HepG2 (cell line): ENCODE results near the gene NRSN2. TPM values are rescaled to one million over a fixed set of nuclear protein-coding genes. Genes with fewer than 3 reads are reported as not detected.

ENCODE experiments used
- CENPT ChIP-seq: sonication (generic); formaldehyde crosslinking; IDR thresholded peaks from 2 replicates; pipeline ENCODE4 v1.8.0; 2022; ENCODE audit warnings: low read depth, mild to moderate bottlenecking, moderate library complexity, missing genetic modification reagents
- MIER2 ChIP-seq: IDR thresholded peaks from 2 replicates; pipeline ENCODE4 v1.6.1; 2016; ENCODE audit warnings: missing biosample characterization, missing genetic modification reagents
- NBN ChIP-seq: fragments of 450-650 bp; conservative IDR thresholded peaks from 2 replicates; pipeline ENCODE4 v1.6.1; 2017
- RFX1 ChIP-seq: fragments of 450-650 bp; IDR thresholded peaks from 2 replicates; pipeline ENCODE4 v1.6.1; 2017
- THAP11 ChIP-seq: IDR thresholded peaks from 2 replicates; pipeline ENCODE4 v1.6.1; 2016; ENCODE audit warnings: missing biosample characterization, missing genetic modification reagents
- XBP1 ChIP-seq: sonication (generic); formaldehyde crosslinking; IDR thresholded peaks from 2 replicates; pipeline ENCODE4 v1.5.0; 2020; ENCODE audit warnings: missing genetic modification reagents
- ZFAT ChIP-seq: sonication (generic); formaldehyde crosslinking; conservative IDR thresholded peaks from 2 replicates; pipeline ENCODE4 v1.8.1; 2023; ENCODE audit warnings: missing genetic modification reagents, inconsistent platforms
- ZNF3 ChIP-seq: IDR thresholded peaks from 2 replicates; pipeline ENCODE4 v1.7.0; 2017; ENCODE audit warnings: inconsistent platforms
- ZNF335 ChIP-seq: sonication (generic); formaldehyde crosslinking; IDR thresholded peaks from 2 replicates; pipeline ENCODE4 v1.4.0; 2020; ENCODE audit warnings: missing genetic modification reagents
- ZNF33B ChIP-seq: sonication (generic); formaldehyde crosslinking; IDR thresholded peaks from 2 replicates; pipeline ENCODE4 v1.5.1; 2020; ENCODE audit warnings: mild to moderate bottlenecking, missing genetic modification reagents
- ZNF501 ChIP-seq: sonication (generic); formaldehyde crosslinking; IDR thresholded peaks from 2 replicates; pipeline ENCODE4 v1.5.1; 2020; ENCODE audit warnings: mild to moderate bottlenecking, moderate library complexity, missing genetic modification reagents
- ZNF558 ChIP-seq: sonication (generic); formaldehyde crosslinking; IDR thresholded peaks from 2 replicates; pipeline ENCODE4 v1.9.0; 2022; ENCODE audit warnings: mild to moderate bottlenecking, missing genetic modification reagents, borderline replicate concordance
- ZNF570 ChIP-seq: sonication (generic); formaldehyde crosslinking; IDR thresholded peaks from 2 replicates; pipeline ENCODE4 v1.4.0; 2020; ENCODE audit warnings: mild to moderate bottlenecking, missing genetic modification reagents, borderline replicate concordance
- ZNF607 ChIP-seq: sonication (generic); formaldehyde crosslinking; IDR thresholded peaks from 2 replicates; pipeline ENCODE4 v1.5.1; 2020; ENCODE audit warnings: missing genetic modification reagents, mild to moderate bottlenecking, borderline replicate concordance
- ZNF660 ChIP-seq: sonication (generic); formaldehyde crosslinking; IDR thresholded peaks from 2 replicates; pipeline ENCODE4 v1.5.1; 2020; ENCODE audit warnings: mild to moderate bottlenecking, low read depth, missing genetic modification reagents, borderline replicate concordance
- ZNF839 ChIP-seq: sonication (generic); formaldehyde crosslinking; IDR thresholded peaks from 2 replicates; pipeline ENCODE4 v1.4.0; 2020; ENCODE audit warnings: missing genetic modification reagents, mild to moderate bottlenecking, borderline replicate concordance
- polyA plus RNA-seq, 8 experiments: library from polyadenylated mRNA; depleted of rRNA in 3 of 8; stranded (reverse) in 7 of 8; unstranded in 1 of 8; fragments of >200 nt; fragmentation: Illumina TruSeq in 4 of 8; extraction: Trizol in 4 of 8; gene quantifications; 2 replicates each; pipeline versions ENCODE4 v1.2.1 to v1.2.3, GENCODE V29; 2011 to 2016; ENCODE audit warnings: low read depth in 4 of 8, missing spikeins in 1 of 8, mixed read lengths in 1 of 8; ENCODE audit not compliant: insufficient read depth in 1 of 8
- total RNA-seq, 5 experiments: library from RNA; depleted of rRNA; stranded (reverse); fragments of >200 nt; fragmentation: Illumina TruSeq; extraction: Trizol; gene quantifications; 2 replicates each; pipeline ENCODE4 v1.2.3, GENCODE V29; 2016; ENCODE audit warnings: low read depth in 1 of 5
- TF ChIP-seq, protein P1 (sequence below): sonication (generic); formaldehyde crosslinking; IDR thresholded peaks from 2 replicates; pipeline ENCODE4 v1.4.0; 2020; ENCODE audit warnings: missing genetic modification reagents
- TF ChIP-seq, protein P2 (sequence below): sonication (generic); formaldehyde crosslinking; IDR thresholded peaks from 2 replicates; pipeline ENCODE4 v1.8.0; 2022; ENCODE audit warnings: missing genetic modification reagents, mild to moderate bottlenecking, moderate library complexity, borderline replicate concordance
- TF ChIP-seq, protein P3 (sequence below): sonication (generic); formaldehyde crosslinking; IDR thresholded peaks from 2 replicates; pipeline ENCODE4 v1.8.0; 2022; ENCODE audit warnings: mild to moderate bottlenecking, missing genetic modification reagents, borderline replicate concordance
- TF ChIP-seq, protein P4 (sequence below): IDR thresholded peaks from 2 replicates; pipeline ENCODE4 v1.6.1; 2018; ENCODE audit warnings: missing genetic modification reagents
- TF ChIP-seq, protein P5 (sequence below): sonication (generic); formaldehyde crosslinking; IDR thresholded peaks from 2 replicates; pipeline ENCODE4 v1.8.1; 2023; ENCODE audit warnings: mild to moderate bottlenecking, inconsistent platforms, moderate library complexity, missing genetic modification reagents, borderline replicate concordance
- TF ChIP-seq, protein P6 (sequence below): sonication (generic); formaldehyde crosslinking; IDR thresholded peaks from 2 replicates; pipeline ENCODE4 v1.8.0; 2022; ENCODE audit warnings: missing genetic modification reagents, mild to moderate bottlenecking, borderline replicate concordance

NRSN2 gene
- total and polyA plus RNA-seq, 2 of the 13 experiments (the other 11 are each of a cell fraction or from before 2014, with no cell fraction given), result 32.3 to 49.4 TPM

DNA sequence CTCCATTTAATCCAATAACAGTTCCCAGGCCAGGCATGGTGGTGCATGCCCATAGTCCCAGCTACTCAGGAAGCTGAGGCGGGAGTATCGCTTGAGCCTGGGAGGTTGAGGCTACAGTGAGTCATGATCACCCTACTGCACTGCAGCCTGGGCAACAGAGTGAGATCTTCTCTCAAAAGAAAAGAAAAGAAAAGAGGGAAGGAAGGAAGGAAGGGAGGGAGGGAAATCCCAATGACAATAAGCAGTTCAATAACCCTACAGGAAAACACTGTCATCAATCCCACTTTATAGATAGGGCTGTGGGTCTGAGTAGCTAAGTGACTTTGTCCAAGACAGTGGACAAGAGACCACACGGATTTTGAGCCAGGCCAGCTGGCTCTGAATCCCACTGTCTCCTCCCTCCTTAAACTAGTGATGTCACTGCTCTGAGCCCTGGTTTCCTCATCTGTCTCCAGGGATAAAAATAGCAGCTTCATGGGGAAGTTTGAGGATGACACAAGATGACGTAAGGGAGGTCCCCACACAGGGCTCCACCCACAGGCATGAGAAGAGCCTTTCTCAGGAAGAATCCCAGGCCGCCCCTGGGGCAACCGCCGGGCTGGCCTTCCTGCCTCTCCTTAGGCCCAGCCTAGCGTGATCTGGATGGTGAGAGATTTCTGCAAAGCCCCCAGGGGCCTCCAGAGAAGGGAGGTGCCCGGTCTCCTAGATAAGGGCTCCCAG lies 26.4 kb downstream of the NRSN2 start (continued):
- TF ChIP-seq ZNF335 (no peak; the same call in 1 of the 2 replicates), ZFAT (no peak), CENPT (CRISPR knock-in tag) (no peak), ZNF570 (CRISPR knock-in tag) (no peak), ZNF558 (CRISPR knock-in tag) (no peak), MIER2 (no peak), XBP1 (CRISPR knock-in tag) (no peak), ZNF501 (CRISPR knock-in tag) (no peak), ZNF607 (CRISPR knock-in tag) (no peak), ZNF33B (CRISPR knock-in tag) (no peak), NBN (no peak), THAP11 (CRISPR knock-in tag) (0 out of 2 replicates have a peak, but pooled peaks have one; percentile 12), RFX1 (no peak), ZNF3 (CRISPR knock-in tag) (no peak), ZNF660 (CRISPR knock-in tag) (no peak), ZNF839 (no peak)
- TF ChIP-seq, protein P1, sequence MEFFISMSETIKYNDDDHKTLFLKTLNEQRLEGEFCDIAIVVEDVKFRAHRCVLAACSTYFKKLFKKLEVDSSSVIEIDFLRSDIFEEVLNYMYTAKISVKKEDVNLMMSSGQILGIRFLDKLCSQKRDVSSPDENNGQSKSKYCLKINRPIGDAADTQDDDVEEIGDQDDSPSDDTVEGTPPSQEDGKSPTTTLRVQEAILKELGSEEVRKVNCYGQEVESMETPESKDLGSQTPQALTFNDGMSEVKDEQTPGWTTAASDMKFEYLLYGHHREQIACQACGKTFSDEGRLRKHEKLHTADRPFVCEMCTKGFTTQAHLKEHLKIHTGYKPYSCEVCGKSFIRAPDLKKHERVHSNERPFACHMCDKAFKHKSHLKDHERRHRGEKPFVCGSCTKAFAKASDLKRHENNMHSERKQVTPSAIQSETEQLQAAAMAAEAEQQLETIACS, result no peak
- TF ChIP-seq, protein P2, sequence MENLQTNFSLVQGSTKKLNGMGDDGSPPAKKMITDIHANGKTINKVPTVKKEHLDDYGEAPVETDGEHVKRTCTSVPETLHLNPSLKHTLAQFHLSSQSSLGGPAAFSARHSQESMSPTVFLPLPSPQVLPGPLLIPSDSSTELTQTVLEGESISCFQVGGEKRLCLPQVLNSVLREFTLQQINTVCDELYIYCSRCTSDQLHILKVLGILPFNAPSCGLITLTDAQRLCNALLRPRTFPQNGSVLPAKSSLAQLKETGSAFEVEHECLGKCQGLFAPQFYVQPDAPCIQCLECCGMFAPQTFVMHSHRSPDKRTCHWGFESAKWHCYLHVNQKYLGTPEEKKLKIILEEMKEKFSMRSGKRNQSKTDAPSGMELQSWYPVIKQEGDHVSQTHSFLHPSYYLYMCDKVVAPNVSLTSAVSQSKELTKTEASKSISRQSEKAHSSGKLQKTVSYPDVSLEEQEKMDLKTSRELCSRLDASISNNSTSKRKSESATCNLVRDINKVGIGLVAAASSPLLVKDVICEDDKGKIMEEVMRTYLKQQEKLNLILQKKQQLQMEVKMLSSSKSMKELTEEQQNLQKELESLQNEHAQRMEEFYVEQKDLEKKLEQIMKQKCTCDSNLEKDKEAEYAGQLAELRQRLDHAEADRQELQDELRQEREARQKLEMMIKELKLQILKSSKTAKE, result no peak
- TF ChIP-seq, protein P3, sequence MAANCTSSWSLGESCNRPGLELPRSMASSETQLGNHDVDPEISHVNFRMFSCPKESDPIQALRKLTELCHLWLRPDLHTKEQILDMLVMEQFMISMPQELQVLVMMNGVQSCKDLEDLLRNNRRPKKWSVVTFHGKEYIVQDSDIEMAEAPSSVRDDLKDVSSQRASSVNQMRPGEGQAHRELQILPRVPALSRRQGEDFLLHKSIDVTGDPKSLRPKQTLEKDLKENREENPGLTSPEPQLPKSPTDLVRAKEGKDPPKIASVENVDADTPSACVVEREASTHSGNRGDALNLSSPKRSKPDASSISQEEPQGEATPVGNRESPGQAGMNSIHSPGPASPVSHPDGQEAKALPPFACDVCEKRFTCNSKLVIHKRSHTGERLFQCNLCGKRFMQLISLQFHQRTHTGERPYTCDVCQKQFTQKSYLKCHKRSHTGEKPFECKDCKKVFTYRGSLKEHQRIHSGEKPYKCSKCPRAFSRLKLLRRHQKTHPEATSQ (CRISPR knock-in tag), result no peak
- TF ChIP-seq, protein P4, sequence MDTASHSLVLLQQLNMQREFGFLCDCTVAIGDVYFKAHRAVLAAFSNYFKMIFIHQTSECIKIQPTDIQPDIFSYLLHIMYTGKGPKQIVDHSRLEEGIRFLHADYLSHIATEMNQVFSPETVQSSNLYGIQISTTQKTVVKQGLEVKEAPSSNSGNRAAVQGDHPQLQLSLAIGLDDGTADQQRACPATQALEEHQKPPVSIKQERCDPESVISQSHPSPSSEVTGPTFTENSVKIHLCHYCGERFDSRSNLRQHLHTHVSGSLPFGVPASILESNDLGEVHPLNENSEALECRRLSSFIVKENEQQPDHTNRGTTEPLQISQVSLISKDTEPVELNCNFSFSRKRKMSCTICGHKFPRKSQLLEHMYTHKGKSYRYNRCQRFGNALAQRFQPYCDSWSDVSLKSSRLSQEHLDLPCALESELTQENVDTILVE (CRISPR knock-in tag), result no peak; the same call in none of the 2 replicates
- TF ChIP-seq, protein P5, sequence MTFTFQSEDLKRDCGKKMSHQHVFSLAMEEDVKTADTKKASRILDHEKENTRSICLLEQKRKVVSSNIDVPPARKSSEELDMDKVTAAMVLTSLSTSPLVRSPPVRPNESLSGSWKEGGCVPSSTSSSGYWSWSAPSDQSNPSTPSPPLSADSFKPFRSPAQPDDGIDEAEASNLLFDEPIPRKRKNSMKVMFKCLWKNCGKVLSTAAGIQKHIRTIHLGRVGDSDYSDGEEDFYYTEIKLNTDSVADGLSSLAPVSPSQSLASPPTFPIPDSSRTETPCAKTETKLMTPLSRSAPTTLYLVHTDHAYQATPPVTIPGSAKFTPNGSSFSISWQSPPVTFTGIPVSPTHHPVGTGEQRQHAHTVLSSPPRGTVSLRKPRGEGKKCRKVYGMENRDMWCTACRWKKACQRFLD (CRISPR knock-in tag), result no peak
- TF ChIP-seq, protein P6, sequence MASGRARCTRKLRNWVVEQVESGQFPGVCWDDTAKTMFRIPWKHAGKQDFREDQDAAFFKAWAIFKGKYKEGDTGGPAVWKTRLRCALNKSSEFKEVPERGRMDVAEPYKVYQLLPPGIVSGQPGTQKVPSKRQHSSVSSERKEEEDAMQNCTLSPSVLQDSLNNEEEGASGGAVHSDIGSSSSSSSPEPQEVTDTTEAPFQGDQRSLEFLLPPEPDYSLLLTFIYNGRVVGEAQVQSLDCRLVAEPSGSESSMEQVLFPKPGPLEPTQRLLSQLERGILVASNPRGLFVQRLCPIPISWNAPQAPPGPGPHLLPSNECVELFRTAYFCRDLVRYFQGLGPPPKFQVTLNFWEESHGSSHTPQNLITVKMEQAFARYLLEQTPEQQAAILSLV (CRISPR knock-in tag), result no peak
